ENCODE results near the gene MALSU1.
A peak's percentile ranks its signal among the peaks of the same experiment; 100 is the strongest.

Gene MALSU1

DNA sequence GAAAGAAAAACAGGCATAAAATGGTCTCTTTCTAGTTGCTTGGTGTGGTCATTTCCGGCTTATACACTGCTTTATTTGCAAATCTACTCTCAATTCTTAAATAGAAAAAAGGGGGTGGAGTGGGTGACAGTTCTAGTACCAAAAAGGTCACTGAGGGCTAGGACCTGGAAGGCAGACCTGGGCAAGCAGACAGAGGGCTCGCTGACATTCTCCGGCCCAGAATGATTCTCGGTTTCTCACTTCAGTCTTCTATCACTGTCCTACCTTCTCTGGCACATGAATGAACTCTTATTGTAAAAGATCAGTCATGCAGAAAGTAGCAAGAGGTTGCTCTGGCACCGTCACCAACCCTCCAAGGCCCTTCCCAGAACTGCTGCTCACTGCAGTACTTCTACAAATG, 54.0 kb downstream of the MALSU1 start:
- in situ Hi-C loops (cut with MboI; ENCODE audit: low pct_unique_long_range_greater_than_20kb, low sequenced_read_pairs, unreplicated experiment), result no loop called here
- DNase-seq (ENCODE audit: low spot score), result peak; percentile 38
- no peak for TF ChIP-seq CTCF (IDR thresholded peaks at IDR 0.05; ENCODE audit: extremely low read depth, insufficient read depth, missing control alignments)

- no peak for TF ChIP-seq CTCF (IDR thresholded peaks at IDR 0.05; ENCODE audit: extremely low read depth, insufficient read depth, missing control alignments)
- in situ Hi-C loops (cut with MboI; ENCODE audit: low pct_unique_long_range_greater_than_20kb, low sequenced_read_pairs, unreplicated experiment), result no loop called here
- no peak for DNase-seq (ENCODE audit: low spot score)
Observed at GRCh38 chr7:23356168-23356567, 57.0 kb downstream of the MALSU1 start.

DNA sequence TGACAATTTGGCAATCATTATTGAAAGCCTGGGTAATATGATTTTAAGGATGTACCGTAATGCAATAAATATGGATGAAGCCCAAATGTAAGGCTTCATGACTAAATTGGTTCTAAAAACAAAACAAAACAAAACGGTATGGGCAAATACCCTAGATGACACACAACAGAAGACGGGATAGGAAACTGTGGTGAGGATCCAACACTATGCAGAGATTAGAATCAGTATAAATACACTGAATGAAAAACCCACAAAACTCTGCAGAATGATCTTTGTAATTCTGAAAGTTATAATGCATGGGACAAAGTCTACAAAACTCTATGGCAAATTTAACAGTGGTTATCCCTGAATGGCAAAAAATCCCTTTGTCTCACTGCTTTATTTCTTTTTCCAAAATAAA, 57.6 kb downstream of the MALSU1 start:
- in situ Hi-C loops (cut with MboI; ENCODE audit: low pct_unique_long_range_greater_than_20kb, low sequenced_read_pairs, unreplicated experiment), result no loop called here
- no peak for DNase-seq (ENCODE audit: low spot score)
- no peak for TF ChIP-seq CTCF (IDR thresholded peaks at IDR 0.05; ENCODE audit: extremely low read depth, insufficient read depth, missing control alignments)

DNA sequence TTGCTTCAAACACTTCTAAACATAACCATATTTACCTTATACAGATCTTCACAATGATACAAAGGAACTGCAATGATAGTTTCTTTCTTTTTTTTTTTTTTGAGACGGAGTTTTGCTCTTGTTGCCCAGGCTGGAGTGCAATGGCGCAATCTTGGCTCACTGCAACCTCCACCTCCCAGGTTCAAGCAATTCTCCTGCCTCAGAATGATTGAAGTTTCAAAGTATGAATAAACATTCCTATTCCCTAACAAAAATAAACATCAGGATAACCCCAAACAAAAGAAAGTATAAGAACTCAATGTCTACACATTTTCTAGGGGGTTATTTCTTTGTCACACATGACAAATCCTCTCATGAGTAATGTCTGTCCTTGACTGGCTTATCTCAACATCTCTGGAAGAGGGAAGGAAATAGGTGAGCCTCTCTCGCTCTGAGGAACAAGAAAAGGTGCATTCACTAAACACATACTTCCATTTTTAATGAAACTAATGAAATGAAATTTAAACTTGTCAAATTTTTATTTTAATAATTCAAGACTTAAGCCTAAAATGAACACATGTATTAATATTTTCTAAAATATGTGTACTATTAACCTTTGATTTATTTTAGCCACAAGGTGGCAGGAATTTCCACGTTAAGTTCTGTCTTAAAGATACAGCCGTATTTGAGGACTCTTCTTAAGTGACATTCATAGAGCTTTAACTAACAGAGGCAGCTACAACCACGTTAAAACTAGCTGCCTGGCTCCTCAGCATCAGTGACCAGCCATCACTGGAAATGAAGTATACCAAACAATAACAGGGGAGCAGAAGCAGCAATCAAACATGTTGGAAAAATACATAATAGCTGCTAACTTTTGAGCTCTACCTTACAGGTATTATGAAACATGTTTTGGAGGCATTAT, 58.3 kb downstream of the MALSU1 start:
- TF ChIP-seq CTCF (IDR thresholded peaks at IDR 0.05; ENCODE audit: extremely low read depth, insufficient read depth, missing control alignments), result peak; percentile 39
- DNase-seq (ENCODE audit: low spot score), result peak; percentile 48
- in situ Hi-C loops (cut with MboI; ENCODE audit: low pct_unique_long_range_greater_than_20kb, low sequenced_read_pairs, unreplicated experiment), result no loop called here

DNA sequence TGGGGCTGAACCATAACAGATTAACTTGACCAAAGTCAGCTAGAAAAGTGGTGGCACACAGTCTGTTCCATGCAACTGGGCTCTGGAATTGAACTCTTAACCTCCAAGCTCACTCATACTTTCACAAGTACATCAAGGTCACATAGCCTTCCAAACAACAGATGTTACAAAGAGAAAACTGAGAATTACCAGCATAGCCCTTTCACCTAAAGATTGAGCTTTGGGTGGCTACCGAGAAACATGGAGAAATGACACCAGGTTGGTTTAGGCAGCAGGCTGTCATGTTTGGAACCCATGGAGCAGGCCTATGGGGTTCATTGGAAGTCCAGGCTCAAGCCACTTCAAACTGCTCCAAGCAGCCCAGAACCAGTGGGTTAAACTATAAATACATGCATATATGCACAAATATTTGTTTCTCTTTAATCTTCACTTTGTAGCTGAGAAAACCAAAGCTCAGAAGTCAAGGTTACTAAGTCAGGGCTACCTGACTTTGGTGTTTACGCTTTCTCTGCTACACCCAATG, 59.1 kb downstream of the MALSU1 start:
- in situ Hi-C loops (cut with MboI; ENCODE audit: low pct_unique_long_range_greater_than_20kb, low sequenced_read_pairs, unreplicated experiment), result no loop called here
- no peak for TF ChIP-seq CTCF (IDR thresholded peaks at IDR 0.05; ENCODE audit: extremely low read depth, insufficient read depth, missing control alignments)
- no peak for DNase-seq (ENCODE audit: low spot score)

All from GM13977 (cell line).